HG03064 (cell line): ENCODE data around the gene RALBP1.
A peak's percentile ranks its signal among the peaks of the same experiment; 100 is the strongest.
"Not testable (repeated sequence)": the region's sequence is repeated elsewhere in the genome, so short reads cannot be mapped to it uniquely, and the experiment has no call there.

Source experiments
- ATAC-seq: cut with Tn5 transposase; IDR thresholded peaks from one replicate; pipeline ENCODE4 v1.9.1; 2021; ENCODE audit warnings: low read depth; ENCODE audit not compliant: unreplicated experiment

RALBP1 gene

DNA sequence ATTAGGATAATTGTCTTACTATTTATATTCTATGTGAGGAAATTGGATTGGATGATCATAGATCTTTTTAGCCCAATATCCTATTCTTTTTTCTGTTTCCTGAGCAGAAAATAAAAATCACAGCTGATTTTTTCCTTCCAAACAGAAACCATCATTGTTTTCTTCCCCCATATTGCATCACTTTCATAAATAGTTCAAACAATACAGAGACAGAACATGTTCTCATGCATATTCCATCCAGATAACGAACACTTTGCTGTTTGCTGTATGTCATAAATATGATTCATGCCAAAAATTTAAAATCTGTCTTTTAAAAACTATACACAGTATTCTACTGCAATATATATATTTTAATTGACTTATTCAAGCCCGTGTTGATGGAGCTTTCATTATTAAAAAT lies 22.0 kb upstream of the RALBP1 start:
- ATAC-seq, result no peak

DNA sequence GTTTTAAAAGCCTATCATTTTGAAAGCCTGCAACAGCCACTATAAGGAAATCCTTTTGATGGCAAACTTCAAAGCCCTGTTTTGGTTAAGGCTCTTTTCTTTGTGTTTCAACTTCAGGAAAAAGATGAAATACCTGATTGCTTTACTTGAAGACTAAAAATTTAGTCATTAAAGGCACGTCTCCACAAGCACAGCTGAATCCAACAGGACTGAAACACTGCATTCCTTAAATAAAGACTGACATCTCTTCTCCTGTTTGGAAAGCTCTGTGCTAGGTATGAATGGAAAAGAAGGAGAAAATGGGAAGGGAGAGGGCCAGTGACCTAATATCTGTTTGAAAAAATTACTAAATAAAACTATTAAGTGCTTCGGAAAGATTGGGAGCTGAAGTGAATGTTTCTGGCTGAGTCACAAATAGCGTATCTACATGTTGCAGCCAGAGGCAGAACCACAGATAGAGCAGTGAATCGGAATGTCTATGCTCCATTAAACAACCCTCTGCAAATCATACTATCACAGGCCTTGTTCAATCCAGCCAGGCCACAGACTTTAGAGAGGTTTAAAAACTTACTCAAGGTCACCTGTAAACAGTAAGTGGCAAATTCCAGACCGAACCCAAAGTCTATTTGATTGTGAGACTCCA lies 21.1 kb upstream of the RALBP1 start:
- ATAC-seq, result no peak

DNA sequence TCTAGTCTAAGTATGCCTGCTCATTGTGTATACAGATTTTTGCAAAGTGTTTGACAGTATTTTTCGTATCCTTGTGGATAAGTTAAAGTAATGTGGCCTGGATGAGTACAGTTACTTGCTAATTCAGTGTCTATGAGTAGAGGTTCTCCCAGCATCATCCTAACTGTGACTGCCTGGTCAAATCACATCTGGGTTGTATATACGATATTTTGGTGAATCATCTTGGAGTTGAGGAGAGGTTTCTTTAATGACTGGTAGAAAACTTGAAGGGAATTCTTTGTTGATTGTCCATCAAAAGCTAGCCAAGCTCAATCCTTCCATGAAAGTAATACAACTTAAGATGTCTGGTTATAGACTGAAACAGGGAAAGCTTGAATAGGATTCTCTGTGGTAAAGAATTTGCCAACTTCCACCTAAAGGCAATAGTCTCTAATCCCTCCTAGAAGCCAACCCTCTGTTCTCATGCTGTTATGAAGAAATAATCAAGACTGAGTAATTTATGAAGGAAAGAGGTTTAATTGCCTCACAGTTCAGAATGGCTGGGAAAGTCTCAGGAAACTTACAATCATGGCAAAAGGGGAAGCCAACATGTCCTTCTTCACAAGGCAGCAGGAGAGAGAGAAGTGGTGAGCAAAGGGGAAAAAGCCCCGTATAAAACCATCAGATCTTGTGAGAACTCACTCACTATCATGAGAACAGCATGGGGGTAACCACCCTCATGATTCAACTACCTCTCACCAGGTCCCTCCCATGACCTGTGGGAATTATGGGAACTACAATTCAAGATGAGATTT lies 19.4 kb upstream of the RALBP1 start:
- ATAC-seq, result no peak

DNA sequence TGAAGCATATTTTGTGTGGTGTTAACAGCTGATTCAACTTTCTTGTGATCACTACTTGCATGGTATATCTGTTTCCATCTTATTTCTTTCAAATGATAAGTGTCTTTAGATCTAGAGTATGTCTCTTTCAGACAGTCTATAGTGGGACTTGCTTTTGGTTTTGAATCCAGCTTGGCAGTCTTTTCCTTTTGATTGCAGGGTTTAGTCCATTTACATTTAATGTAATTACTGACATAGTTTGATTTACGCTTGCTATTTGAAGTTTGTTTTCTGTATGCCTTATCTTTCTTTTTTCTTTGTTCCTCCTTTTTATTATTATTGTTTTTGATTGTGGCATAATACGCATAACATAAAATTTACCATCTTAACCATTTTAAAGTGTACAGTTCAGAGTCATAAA lies 9.2 kb upstream of the RALBP1 start:
- no peak for ATAC-seq

DNA sequence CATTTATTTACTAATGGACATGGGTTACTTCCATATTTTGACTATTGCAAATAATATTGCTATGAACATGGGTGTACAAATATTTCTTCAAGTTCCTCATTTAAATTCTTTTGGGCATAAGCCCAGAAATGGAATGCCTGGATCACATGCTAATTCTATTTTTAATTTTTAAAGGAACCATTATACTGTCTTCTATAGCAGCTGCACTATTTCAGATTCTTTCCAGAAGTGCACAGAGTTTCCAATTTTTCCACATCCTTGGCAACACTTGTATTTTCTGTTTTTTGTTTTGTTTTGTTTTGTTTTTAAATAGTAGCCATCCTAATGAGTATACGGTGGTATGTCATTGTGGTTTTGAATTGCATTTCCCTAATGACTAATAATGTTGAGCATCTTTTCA lies 8.5 kb upstream of the RALBP1 start:
- ATAC-seq, result no peak

DNA sequence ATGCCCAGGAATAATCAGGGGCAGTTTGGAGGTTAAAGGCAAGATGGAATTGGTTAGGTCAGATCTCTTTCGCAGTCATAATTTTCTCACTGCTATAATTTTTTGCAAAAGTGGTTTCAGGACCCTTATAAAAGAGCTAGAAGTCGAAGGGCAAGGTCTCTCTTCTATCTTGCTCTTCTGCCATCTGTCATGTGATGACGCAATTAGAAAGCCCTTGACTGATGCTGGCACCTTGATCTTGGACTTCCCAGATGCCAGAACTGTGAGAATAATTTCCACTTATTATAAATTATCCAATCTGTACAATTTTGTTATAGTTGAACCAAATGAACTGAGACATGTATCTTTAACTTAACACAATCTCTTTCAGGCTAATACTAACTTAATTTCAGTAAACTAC lies 6.3 kb upstream of the RALBP1 start:
- no peak for ATAC-seq

DNA sequence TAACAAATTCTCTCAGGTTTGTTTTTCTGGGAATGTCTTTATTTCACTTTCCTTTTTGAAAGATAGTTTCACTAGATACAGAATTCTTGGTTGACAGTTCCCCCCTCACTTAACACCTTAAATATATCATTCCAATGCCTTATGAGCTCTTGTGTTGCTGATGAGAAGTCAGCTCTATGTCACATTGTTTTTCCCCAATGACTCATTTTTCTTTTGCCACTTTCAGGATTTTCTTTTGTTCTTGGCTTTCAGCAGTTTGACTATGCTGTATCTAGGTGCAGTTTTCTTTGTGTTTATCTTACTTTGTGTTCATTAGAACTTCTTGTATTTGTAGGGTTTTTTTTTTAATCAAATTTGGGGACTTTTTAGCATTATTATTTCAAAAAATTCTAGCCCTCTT lies 5.6 kb upstream of the RALBP1 start:
- ATAC-seq, result no peak

DNA sequence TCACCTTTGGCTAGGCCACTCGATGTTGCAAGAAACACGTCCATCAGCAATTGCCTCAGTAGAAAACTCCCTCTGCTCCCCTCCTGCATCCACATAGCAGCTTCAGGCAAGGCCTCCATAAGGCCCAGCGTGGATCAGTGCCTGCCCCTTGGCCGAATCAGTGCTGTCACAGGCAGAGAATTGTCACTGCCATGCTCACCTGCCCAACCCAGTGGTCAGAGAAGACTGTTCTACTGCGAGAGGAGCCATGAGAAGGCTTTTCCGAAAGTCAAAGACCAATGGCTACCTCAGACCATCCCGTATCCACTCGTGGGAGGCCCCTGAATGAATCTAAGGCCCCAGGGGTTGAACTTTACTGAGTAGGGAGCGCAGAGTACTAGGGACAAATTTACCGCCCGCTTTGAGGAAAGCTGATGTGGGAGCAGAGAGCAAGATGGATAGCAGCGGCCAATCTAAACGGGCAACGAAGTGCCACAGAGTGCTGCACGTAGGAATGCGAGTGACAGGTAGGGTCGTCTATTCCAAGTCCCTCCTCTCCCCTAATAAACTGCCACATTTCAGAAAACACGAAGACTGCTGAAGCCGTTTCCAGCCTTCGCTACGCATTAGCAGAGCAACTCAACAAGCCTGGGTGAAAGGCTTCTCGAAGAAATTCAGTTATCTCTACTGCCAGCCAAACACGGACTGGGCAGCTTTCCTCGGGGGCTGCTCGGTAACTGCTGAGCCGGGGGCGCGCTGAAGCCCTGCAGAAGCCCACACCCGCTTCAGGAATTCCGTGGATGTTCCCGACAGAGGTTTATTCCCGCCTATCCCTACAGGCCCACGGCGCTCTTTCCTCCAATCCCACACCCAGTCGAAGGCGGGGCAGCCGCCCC lies 968 bp upstream of the RALBP1 start:
- no peak for ATAC-seq

DNA sequence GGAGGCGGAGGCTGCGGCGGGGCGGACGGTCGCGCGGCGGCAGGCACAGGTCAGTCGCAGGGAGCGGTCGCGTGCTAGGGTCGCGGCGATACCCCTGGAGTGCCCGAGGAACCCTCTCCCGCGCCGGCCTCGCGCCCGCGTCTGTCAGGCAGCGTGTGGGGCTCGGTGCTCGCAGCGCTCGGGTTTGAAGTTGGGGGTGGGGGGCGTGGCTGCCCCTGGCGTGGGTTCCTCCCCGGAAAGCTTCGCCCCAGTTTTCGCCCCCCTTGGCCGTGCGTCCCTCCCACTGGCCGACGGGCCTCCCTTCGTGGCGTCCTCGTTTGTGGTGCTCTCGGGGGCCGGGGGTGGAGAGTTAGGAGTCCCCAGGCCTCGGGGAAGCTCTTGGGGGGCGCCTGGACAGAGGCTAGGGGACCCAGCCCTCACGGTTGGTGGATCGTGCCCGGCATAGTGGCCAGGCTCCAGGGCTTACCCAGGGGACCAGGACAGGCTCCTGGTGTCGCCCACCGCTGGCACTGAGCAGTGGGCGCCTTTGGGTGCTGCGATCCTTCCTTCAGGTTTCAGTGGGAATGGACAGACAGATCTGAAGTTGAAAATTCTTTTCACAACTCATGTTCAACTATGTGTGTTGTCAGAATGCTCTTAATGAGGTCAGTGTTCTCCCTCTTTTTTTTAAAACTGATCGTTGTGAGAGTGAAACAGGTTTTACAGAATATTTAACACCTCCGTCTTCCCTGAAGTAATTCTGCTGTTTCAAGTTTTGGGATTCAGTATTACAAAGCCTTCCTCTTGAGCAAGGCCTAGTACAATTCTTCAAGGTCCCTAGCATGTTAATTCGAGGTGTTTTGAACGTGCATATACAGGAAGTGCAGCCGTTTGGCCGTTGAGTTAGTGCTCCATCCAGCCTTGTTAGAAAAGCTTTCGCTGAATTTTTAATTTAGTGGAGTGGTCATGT lies 604 bp downstream of the RALBP1 start:
- peak; percentile 25 for ATAC-seq

DNA sequence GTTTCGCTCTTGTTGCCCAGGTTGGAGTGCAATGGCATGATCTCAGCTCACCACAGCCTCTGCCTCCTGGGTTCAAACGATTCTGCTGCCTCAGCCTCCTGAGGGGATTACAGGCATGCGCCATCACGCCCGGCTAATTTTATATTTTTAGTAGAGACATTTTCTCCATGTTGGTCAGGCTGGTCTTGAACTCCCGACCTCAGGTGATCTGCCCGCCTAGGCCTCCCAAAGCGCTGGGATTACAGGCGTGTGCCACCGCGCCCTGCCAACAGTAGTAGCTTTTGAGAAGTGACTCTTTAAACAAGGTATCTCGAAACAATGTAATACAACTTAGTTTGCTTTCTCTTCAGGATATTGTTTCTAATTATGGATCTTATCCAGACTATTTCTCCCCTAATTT lies 1.6 kb downstream of the RALBP1 start:
- not testable (repeated sequence) for ATAC-seq

DNA sequence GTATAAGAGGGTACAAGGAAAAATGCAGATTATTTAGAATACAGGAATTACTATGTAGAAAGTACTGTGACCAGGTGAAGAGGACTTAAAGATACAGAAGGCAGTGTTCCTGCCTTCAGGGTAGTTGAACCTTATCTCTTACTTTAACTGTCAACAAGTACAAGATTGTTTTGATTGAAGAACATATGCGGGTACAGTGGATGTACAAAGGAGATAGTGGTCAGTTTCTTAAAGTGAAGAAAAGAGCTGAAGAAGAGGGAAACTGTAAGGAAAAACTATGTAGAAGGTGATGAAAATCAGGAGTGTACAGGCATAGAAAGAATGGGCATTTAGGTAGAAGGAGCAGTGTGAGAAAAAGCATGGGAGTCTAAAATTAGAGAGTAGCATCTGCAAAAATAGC lies 2.2 kb downstream of the RALBP1 start:
- no peak for ATAC-seq

DNA sequence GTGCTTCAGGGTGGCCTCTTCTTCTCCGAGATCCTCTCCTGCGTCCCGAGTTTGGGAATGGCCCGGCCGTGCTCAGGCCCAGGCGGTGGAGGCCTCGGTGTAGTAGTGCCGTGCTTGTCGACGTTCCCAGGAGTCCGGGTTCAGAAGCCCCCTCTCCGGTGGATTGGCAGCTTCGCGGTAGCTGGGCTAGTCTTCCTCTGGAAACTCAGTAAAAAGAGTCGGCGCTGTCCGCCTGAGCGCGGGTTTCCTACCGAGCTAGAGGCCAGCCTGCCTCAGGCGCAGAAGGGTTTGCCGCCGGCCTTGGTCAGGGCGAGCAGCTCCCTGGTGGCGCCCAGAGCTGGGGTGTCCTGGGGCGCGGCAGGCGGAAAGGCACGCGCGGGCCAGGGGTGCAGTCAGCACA lies 3.2 kb downstream of the RALBP1 start:
- ATAC-seq, result no peak

DNA sequence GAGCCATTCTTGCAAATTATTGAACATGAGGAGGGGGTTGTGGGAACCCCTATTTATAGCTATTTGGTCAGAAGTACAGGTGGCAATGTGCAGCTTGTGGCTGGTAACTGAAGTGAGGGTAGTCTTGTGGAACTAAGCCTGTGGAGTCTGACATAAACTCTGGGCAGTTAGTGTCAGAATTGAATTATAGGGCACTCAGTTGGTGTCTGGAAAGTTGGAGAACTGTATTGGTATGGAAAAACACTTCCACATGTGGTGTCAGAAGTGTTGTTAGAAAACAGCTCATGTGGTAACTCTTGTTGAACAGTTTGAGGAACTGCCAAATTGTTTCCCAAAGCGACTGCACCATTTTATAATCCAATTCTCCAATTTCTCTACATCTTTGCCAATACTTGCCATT lies 7.5 kb downstream of the RALBP1 start:
- peak; percentile 57 for ATAC-seq

DNA sequence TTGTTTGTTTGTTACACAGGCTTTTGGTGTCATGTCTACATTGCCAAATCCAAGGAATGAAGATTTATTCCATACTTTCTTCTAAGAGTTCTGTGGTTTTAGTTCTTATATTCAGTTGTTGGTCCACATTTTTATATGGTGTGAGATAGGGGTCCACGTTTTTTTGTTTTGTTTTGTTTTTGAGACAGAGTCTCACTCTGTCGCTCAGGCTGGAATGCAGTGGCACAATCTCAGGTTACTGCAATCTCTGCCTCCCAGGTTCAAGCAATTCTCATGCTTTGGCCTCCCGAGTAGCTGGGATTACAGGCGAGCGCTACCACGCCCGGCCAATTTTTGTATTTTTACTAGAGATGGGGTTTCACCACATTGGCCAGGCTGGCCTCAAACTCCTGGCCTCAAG lies 8.2 kb downstream of the RALBP1 start:
- ATAC-seq, result no peak

DNA sequence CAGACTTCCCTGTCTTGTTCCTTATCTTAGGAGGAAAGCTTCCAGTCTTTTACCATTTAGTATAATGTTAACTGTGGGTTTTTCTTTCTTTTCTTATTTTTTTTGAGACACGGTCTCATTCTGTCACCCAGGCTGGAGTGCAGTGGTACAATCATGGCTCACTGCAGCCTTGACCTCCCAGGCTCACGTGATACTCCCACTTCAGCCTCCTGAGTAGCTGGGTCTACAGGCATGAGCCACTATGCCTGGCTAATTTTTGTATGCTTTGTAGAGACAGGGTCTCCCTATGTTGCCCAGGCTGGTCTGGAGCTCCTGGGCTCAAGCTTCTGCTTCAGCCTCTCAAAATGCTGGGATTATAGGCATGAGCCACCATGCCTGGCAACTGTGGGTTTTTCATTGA lies 9.5 kb downstream of the RALBP1 start:
- not testable (repeated sequence) for ATAC-seq

DNA sequence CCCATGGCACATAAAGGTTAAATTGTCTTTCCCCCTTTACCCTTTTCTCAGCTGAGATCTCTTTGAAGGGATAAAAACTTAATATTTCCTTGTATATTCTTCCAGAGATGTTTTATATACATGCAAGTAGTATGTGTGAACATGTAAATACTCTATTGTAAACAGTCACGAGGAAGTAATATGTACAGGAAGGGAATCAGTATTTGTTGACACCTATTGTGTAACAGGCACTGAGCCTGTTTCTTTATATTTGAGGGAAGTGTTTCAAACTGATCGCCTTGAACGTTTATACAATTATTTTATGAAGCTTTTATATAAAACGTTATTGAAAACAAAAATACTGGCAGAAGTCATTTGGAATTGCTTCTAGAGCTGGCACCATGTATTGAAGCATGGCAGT lies 13.2 kb downstream of the RALBP1 start:
- no peak for ATAC-seq

DNA sequence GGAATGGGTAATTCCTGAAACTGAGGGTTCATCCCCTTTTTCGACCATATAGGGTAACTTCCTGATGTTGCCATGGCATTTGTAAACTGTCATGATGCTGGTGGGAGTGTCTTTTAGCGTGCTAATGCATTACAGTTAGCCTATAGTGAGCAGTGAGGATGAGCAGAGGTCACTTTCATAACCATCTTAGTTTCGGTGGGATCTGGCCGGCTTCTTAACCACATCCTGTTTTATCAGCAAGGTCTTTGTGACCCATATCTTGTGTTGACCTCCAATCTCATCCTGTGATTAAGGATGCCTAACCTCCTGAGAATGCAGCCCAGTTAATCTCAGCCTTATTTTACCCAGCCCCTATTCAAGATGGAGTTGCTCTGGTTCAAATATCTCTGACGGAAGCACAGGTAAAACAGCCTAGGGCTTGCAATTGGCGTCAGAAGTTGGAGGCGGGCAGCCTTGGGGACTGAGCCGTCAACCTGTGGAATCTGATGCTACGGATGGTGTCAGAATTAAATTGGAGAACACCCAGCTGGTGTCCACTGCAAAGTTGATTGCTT lies 19.5 kb downstream of the RALBP1 start:
- no peak for ATAC-seq

DNA sequence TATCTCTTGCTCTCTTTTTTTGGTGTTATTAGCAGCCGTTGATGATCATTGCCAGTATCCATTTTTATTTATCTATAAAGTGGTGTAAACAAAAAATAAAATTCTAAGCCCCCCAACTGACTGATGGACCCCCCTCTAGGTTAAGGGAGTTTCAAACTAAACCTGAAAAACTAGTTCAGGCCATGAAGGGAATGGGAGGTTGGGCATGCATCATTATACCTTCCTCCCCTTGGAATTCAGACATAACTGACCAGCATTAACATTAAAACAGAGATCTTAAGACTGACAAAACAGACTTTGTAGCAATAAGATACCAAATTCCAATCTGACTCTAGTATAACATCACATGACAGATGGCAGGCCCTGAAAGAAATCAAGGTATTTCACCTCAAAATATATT lies 20.2 kb downstream of the RALBP1 start:
- no peak for ATAC-seq

DNA sequence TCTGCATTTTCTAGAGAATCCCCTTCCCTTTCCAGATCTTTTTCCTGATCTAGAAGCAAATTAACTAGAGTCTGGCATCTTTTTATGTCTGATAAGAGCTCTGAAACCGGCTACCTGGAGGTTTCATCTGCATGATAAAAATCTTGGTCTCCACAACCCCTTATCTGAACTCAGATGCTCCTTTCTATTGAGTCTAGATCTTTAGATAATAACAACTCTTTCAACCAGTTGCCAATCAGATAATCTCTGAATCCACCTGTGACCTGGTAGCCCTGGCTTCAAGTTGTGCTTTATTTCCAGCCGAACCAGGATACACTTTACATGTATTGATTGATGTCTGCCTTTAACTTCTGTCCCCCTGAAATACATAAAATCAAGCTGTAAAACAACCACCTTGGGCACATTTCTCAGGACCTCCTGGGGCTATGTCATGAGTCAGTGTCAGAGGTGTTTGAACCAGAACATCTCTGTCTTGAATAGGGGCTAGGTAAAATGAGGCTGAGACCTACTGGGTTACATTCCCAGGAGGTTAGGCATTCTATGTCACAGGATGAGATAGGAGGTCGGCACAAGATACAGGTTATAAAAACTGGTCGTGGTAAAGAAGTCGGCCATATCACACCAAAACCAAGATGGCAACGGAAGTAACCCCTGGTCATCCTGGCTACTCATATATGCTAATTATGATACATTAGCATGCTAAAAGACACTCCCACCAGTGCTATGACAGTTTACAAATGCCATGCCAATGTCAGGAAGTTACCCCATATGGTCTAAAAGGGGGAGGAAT lies 20.8 kb downstream of the RALBP1 start:
- ATAC-seq, result no peak
